Gastrocnemius medialis (tissue), 4 donors: Measurements from ENCODE around the gene MGAT5.

Source experiments
- CTCF ChIP-seq, 5 experiments: fragments of 450-650 bp in 3 of 5; fragments of 200-600 bp in 2 of 5; sonication (generic) in 2 of 5; IDR thresholded peaks in 4 of 5; conservative IDR thresholded peaks in 1 of 5; 1 replicate in 4 of 5; 2 replicates in 1 of 5; pipeline ENCODE4 v1.5.1; 2016 to 2019; ENCODE audit warnings: antibody characterized with exemption in 5 of 5, mild to moderate bottlenecking in 3 of 5, moderate library complexity in 3 of 5
- POLR2A ChIP-seq, 2 donors: fragments of 450-650 bp; IDR thresholded peaks; one replicate each; pipeline ENCODE4 v1.6.1; 2017; ENCODE audit warnings: antibody characterized with exemption in 2 of 2, mild to moderate bottlenecking in 2 of 2, moderate library complexity in 2 of 2

GRCh38 chr2:134234535-134234934, 19.3 kb upstream of the MGAT5 start:
- TF ChIP-seq POLR2A (IDR thresholded peaks at IDR 0.05) (no peak), CTCF (IDR thresholded peaks at IDR 0.05 in 4 of 5, conservative IDR thresholded peaks at IDR 0.05 in 1 of 5) (no peak)
